Gastroesophageal sphincter (tissue), 4 donors: ENCODE data around the gene PSORS1C2. TPM values are rescaled to one million over a fixed set of nuclear protein-coding genes. Genes with fewer than 3 reads are reported as not detected.

Experiments used
- ATAC-seq: fragments of 150-250 bp; one replicate; pipeline ENCODE4 v1.9.1; 2016; ENCODE audit warnings: mild to moderate bottlenecking, moderate library complexity
- H3K27ac ChIP-seq, 4 donors: fragments of 200-600 bp; sonication (generic) in 3 of 4; 1 replicate in 3 of 4; 2 replicates in 1 of 4; pipeline ENCODE4 v1.5.1; 2016 to 2019
- H3K27me3 ChIP-seq: fragments of 200-600 bp; sonication (generic); one replicate; pipeline ENCODE4 v1.5.1; 2019
- H3K36me3 ChIP-seq, 2 donors: fragments of 200-600 bp; sonication (generic); one replicate each; pipeline ENCODE4 v1.5.1; 2019; ENCODE audit warnings: control low read depth in 1 of 2
- H3K4me1 ChIP-seq, 3 donors: fragments of 200-600 bp; sonication (generic); 1 replicate in 2 of 3; 2 replicates in 1 of 3; pipeline ENCODE4 v1.5.1; 2016 to 2019; ENCODE audit warnings: control low read depth in 2 of 3
- H3K4me3 ChIP-seq, 2 donors: fragments of 200-600 bp; sonication (generic); one replicate each; pipeline ENCODE4 v1.5.1; 2019; ENCODE audit warnings: mild to moderate bottlenecking in 1 of 2, moderate library complexity in 1 of 2
- H3K9me3 ChIP-seq, 3 donors: fragments of 200-600 bp; sonication (generic); one replicate each; pipeline ENCODE4 v1.5.1; 2017 to 2019; ENCODE audit warnings: control low read depth in 2 of 3
- EP300 ChIP-seq: sonication (generic); formaldehyde crosslinking; IDR thresholded peaks from one replicate; pipeline ENCODE4 v1.6.1; 2017; ENCODE audit warnings: antibody characterized with exemption, mild to moderate bottlenecking
- POLR2A ChIP-seq, 2 donors: fragments of 450-650 bp; IDR thresholded peaks; one replicate each; pipeline ENCODE4 v1.6.1; 2017; ENCODE audit warnings: antibody characterized with exemption in 2 of 2, mild to moderate bottlenecking in 2 of 2, moderate library complexity in 1 of 2
- POLR2AphosphoS5 ChIP-seq: sonication (generic); formaldehyde crosslinking; IDR thresholded peaks from one replicate; pipeline ENCODE4 v1.6.1; 2017; ENCODE audit warnings: antibody characterized with exemption
- WGBS, 2 donors: methylation state at CpG; one replicate each; pipeline ENCODE4 v1.1.5; 2018; ENCODE audit warnings: low coverage in 1 of 2; 5-methylcytosine and 5-hydroxymethylcytosine counted together
- total RNA-seq, 4 donors: library from RNA; depleted of rRNA; stranded (reverse); fragments of >200 nt; gene quantifications; one replicate each; pipeline ENCODE4 v1.1.0, GENCODE V29; 2016
- TF ChIP-seq, protein P1 (sequence below), 4 experiments: fragments of 200-600 bp in 2 of 4; fragments of 450-650 bp in 2 of 4; sonication (generic) in 1 of 4; IDR thresholded peaks; one replicate each; pipeline ENCODE4 v1.5.1; 2017 to 2019; ENCODE audit warnings: antibody characterized with exemption in 4 of 4, mild to moderate bottlenecking in 2 of 4, moderate library complexity in 2 of 4

The PSORS1C2 gene
- total RNA-seq, 4 donors from 2014 or later, result not detected

- Histone ChIP-seq H3K27ac (no peak overlapping the region), H3K36me3 (no peaks in the 10 kb centered on the region), H3K27me3 (no peaks in the 10 kb centered on the region), H3K4me3 (no peak overlapping the region), H3K9me3 (no peaks in the 10 kb centered on the region), H3K4me1 (peaks cover 0 to 10% (median 4%) of the 10 kb centered on the region in 3 donors)
- no peak for TF ChIP-seq POLR2AphosphoS5
- TF ChIP-seq POLR2A (IDR thresholded peaks at IDR 0.05), result no peak
- no peak for TF ChIP-seq EP300
- TF ChIP-seq, protein P1, sequence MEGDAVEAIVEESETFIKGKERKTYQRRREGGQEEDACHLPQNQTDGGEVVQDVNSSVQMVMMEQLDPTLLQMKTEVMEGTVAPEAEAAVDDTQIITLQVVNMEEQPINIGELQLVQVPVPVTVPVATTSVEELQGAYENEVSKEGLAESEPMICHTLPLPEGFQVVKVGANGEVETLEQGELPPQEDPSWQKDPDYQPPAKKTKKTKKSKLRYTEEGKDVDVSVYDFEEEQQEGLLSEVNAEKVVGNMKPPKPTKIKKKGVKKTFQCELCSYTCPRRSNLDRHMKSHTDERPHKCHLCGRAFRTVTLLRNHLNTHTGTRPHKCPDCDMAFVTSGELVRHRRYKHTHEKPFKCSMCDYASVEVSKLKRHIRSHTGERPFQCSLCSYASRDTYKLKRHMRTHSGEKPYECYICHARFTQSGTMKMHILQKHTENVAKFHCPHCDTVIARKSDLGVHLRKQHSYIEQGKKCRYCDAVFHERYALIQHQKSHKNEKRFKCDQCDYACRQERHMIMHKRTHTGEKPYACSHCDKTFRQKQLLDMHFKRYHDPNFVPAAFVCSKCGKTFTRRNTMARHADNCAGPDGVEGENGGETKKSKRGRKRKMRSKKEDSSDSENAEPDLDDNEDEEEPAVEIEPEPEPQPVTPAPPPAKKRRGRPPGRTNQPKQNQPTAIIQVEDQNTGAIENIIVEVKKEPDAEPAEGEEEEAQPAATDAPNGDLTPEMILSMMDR (IDR thresholded peaks at IDR 0.05), result no peak
- 83 to 85% methylated on average over 8 to 9 of the region's 10 CpGs for WGBS, 2 donors
- ATAC-seq, result no peak
Observed at GRCh38 chr6:31135710-31136109, 3.2 kb downstream of the PSORS1C2 start.

DNA sequence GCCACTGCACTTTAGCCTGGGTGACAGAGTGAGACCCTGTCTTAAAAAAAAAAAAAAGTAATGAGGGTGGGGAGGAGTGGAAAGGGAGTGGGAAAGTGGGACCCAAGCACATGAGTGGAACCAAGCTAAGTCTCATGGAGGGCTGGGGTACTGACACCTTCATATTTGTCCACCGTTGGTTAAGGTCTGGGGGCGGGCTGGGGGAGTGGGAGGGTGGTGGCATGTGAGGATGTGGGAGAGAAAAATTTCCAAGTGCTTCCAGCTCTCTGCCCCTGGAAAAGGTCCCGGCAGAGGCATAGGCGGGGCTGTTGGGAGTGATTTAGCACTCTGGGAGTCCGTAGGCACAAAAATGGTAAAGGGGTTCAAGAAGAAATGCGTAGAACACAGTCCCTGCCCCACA is 6.1 kb downstream of the PSORS1C2 start:
- TF ChIP-seq POLR2A (IDR thresholded peaks at IDR 0.05), result no peak
- TF ChIP-seq EP300, result no peak
- TF ChIP-seq, protein P1 (IDR thresholded peaks at IDR 0.05), result no peak

GRCh38 chr6:31131595-31131994 is 7.3 kb downstream of the PSORS1C2 start:
- no peaks in the 10 kb centered on the region for H3K9me3 ChIP-seq
- WGBS, 2 donors, result 68 to 84% methylated on average over 2 to 3 of the region's 3 CpGs
- H3K4me3 ChIP-seq, result no peak overlapping the region
- ATAC-seq, result no peak
- no peaks in the 10 kb centered on the region for H3K36me3 ChIP-seq
- TF ChIP-seq POLR2AphosphoS5, result no peak
- no peak for TF ChIP-seq POLR2A (IDR thresholded peaks at IDR 0.05)
- TF ChIP-seq, protein P1 (IDR thresholded peaks at IDR 0.05), result no peak
- no peak for TF ChIP-seq EP300
- H3K27ac ChIP-seq, result no peak overlapping the region
- H3K4me1 ChIP-seq, result no peaks in the 10 kb centered on the region
- no peaks in the 10 kb centered on the region for H3K27me3 ChIP-seq

More for the DNA sequence above, 6.1 kb downstream of the PSORS1C2 start:
- Histone ChIP-seq H3K27ac (no peak overlapping the region), H3K27me3 (no peaks in the 10 kb centered on the region), H3K36me3 (no peaks in the 10 kb centered on the region), H3K4me1 (peaks cover 0 to 7% (median 3%) of the 10 kb centered on the region in 3 donors), H3K9me3 (no peaks in the 10 kb centered on the region), H3K4me3 (no peak overlapping the region)
- WGBS, 2 donors, result 82 to 83% methylated on average over 1 to 4 of the region's 6 CpGs
- ATAC-seq, result no peak

GRCh38 chr6:31130751-31131150 is 8.1 kb downstream of the PSORS1C2 start:
- Histone ChIP-seq H3K4me3 (no peak overlapping the region), H3K27me3 (no peaks in the 10 kb centered on the region), H3K27ac (no peak overlapping the region), H3K36me3 (peaks cover 0 to 3% of the 10 kb centered on the region in 2 donors), H3K4me1 (no peaks in the 10 kb centered on the region), H3K9me3 (no peaks in the 10 kb centered on the region)
- no peak for TF ChIP-seq POLR2AphosphoS5
- TF ChIP-seq, protein P1 (IDR thresholded peaks at IDR 0.05), result no peak
- no peak for TF ChIP-seq EP300
- TF ChIP-seq POLR2A (IDR thresholded peaks at IDR 0.05), result no peak
- ATAC-seq, result no peak
- 93 to 100% methylated on average over 1 to 3 of the region's 3 CpGs for WGBS, 2 donors

GRCh38 chr6:31129130-31129529 is 9.7 kb downstream of the PSORS1C2 start:
- H3K36me3 ChIP-seq, result peaks cover 0 to 3% of the 10 kb centered on the region in 2 donors
- 24 to 33% methylated on average over 4 of the region's 4 CpGs for WGBS, 2 donors
- TF ChIP-seq, protein P1 (IDR thresholded peaks at IDR 0.05), result no peak
- TF ChIP-seq EP300, result no peak
- no peak for TF ChIP-seq POLR2A (IDR thresholded peaks at IDR 0.05)
- no peak for TF ChIP-seq POLR2AphosphoS5
- no peaks in the 10 kb centered on the region for H3K27me3 ChIP-seq
- no peak for ATAC-seq
- no peaks in the 10 kb centered on the region for H3K9me3 ChIP-seq
- H3K4me3 ChIP-seq, result no peak overlapping the region
- no peak overlapping the region for H3K27ac ChIP-seq
- H3K4me1 ChIP-seq, result peaks cover 0 to 5% (median 0%) of the 10 kb centered on the region in 3 donors
